GM06990 (cell line): ENCODE data around the gene GPX2.

Source experiments
- DNase-seq: peaks from one replicate; pipeline ENCODE4 v3.0.0-alpha.2; 2011; ENCODE audit not compliant: insufficient read length; ENCODE audit errors: extremely low read depth
- H3K27me3 ChIP-seq: replicated peaks from 2 replicates; pipeline ENCODE4 v1.6.0; 2011; ENCODE audit warnings: low read length; ENCODE audit not compliant: control insufficient read depth, insufficient read depth
- H3K36me3 ChIP-seq: 2 replicates; pipeline ENCODE4 v1.5.1; 2011; ENCODE audit warnings: low read length; ENCODE audit not compliant: control insufficient read depth, insufficient read depth
- H3K4me3 ChIP-seq: replicated peaks from 2 replicates; pipeline ENCODE4 v1.5.1; 2011; ENCODE audit warnings: low read depth, mild to moderate bottlenecking, control low read depth, low read length
- TF ChIP-seq, protein P1 (sequence below): IDR thresholded peaks from 2 replicates; pipeline ENCODE4 v1.5.1; 2011; ENCODE audit warnings: low read length, control low read depth, mild to moderate bottlenecking, inconsistent platforms; ENCODE audit not compliant: insufficient read depth, poor library complexity, severe bottlenecking

Gene GPX2

GRCh38 chr14:64944041-64944440 is 1.5 kb upstream of the GPX2 start:
- no peak overlapping the region for H3K4me3 ChIP-seq
- TF ChIP-seq, protein P1, sequence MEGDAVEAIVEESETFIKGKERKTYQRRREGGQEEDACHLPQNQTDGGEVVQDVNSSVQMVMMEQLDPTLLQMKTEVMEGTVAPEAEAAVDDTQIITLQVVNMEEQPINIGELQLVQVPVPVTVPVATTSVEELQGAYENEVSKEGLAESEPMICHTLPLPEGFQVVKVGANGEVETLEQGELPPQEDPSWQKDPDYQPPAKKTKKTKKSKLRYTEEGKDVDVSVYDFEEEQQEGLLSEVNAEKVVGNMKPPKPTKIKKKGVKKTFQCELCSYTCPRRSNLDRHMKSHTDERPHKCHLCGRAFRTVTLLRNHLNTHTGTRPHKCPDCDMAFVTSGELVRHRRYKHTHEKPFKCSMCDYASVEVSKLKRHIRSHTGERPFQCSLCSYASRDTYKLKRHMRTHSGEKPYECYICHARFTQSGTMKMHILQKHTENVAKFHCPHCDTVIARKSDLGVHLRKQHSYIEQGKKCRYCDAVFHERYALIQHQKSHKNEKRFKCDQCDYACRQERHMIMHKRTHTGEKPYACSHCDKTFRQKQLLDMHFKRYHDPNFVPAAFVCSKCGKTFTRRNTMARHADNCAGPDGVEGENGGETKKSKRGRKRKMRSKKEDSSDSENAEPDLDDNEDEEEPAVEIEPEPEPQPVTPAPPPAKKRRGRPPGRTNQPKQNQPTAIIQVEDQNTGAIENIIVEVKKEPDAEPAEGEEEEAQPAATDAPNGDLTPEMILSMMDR = no peak
- H3K36me3 ChIP-seq = peaks cover 2% of the 10 kb centered on the region
- no peak for DNase-seq
- no peaks in the 10 kb centered on the region for H3K27me3 ChIP-seq

DNA sequence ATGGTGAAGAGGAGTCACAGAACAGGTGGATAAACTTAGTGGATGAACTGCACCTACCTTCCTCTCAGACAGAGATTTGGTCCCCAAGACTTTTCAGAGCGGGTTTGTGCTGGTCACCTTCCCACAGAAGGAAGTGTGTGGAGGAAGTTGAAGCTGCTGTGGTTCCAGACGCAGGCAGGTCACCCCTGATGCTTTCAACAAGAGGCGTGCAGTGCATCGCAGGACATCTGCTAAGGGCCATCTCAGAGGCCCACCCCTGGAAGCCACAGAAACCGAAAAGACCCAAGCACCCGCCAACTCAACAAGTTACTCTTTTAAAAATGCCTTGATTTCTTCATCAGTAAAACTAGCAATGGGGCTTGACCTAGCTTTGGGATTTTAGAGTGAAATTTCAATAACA is 1.0 kb upstream of the GPX2 start:
- Histone ChIP-seq H3K27me3 (no peaks in the 10 kb centered on the region), H3K4me3 (no peak overlapping the region), H3K36me3 (peaks cover 3% of the 10 kb centered on the region)
- DNase-seq = no peak
- TF ChIP-seq, protein P1 = no peak

GRCh38 chr14:64940336-64940910 is 2.1 kb downstream of the GPX2 start:
- DNase-seq = no peak
- no peak overlapping the region for H3K4me3 ChIP-seq
- H3K27me3 ChIP-seq = no peaks in the 10 kb centered on the region
- peaks cover 4% of the 10 kb centered on the region for H3K36me3 ChIP-seq
- TF ChIP-seq, protein P1 = no peak

DNA sequence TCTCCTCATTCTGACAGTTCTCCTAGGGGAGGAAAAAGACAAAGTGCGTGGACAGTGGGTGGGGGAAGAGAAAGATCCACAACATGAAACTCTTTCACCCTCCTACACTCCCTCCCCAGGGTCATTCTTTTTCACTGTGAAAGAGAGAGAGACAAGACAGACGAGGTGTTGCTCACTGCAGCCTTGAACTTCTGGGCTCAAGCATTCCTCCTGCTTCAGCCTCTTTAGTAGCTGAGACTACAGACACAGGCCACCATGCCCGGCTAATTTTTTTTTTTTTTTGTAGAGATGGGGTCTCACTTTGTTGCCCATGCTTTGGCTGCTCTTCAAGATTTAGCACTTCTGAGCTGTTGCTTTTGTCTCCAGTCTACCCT is 2.7 kb downstream of the GPX2 start:
- Histone ChIP-seq H3K36me3 (peaks cover 4% of the 10 kb centered on the region), H3K4me3 (no peak overlapping the region), H3K27me3 (no peaks in the 10 kb centered on the region)
- TF ChIP-seq, protein P1 = no peak
- no peak for DNase-seq

- peaks cover 4% of the 10 kb centered on the region for H3K36me3 ChIP-seq
- no peak overlapping the region for H3K4me3 ChIP-seq
- TF ChIP-seq, protein P1 = no peak
- H3K27me3 ChIP-seq = no peaks in the 10 kb centered on the region
- DNase-seq = no peak
Measured at GRCh38 chr14:64938972-64939816, 3.4 kb downstream of the GPX2 start.
